Natural killer cell (primary cell): Measurements from ENCODE around the gene MPO. TPM values are rescaled to one million over a fixed set of nuclear protein-coding genes. Genes with fewer than 3 reads are reported as not detected.

Source experiments
- ATAC-seq, 3 donors: fragments of 150-1000 bp in 2 of 3; fragments of 200-7000 bp in 1 of 3; cut with Tn5 transposase; 1 replicate in 1 of 3; 2 replicates in 2 of 3; pipeline ENCODE4 v1.10.0; 2021; ENCODE audit warnings: mild to moderate bottlenecking in 2 of 3, moderate library complexity in 2 of 3
- DNase-seq, 2 donors: peaks; one replicate each; pipeline versions ENCODE4 v3.0.0 to v3.0.0-alpha.2; 2013 to 2021; ENCODE audit warnings: mixed read lengths in 1 of 2
- H3K27ac ChIP-seq: one replicate; pipeline ENCODE4 v1.5.1; 2013; ENCODE audit warnings: mild to moderate bottlenecking, low read length
- H3K27me3 ChIP-seq: one replicate; pipeline ENCODE4 v1.6.1; 2013; ENCODE audit warnings: low read length; ENCODE audit not compliant: control insufficient read depth, insufficient read depth
- H3K36me3 ChIP-seq: one replicate; pipeline ENCODE4 v1.6.1; 2013; ENCODE audit warnings: low read length; ENCODE audit not compliant: control insufficient read depth, insufficient read depth
- H3K4me1 ChIP-seq: one replicate; pipeline ENCODE4 v1.6.1; 2013; ENCODE audit warnings: low read length; ENCODE audit not compliant: control insufficient read depth, insufficient read depth
- H3K4me3 ChIP-seq: one replicate; pipeline ENCODE4 v1.5.1; 2013; ENCODE audit warnings: low read length
- H3K9me3 ChIP-seq: one replicate; pipeline ENCODE4 v1.6.1; 2013; ENCODE audit warnings: low read length; ENCODE audit not compliant: control insufficient read depth, insufficient read depth
- H3K27ac Mint-ChIP-seq, 2 donors: one replicate each; pipeline ENCODE4 v1.8.0; 2022; ENCODE audit warnings: mild to moderate bottlenecking in 2 of 2, mixed read lengths in 2 of 2, moderate library complexity in 1 of 2
- H3K27me3 Mint-ChIP-seq, 2 donors: one replicate each; pipeline ENCODE4 v1.8.0; 2022; ENCODE audit warnings: low read depth in 2 of 2, mixed read lengths in 2 of 2
- H3K36me3 Mint-ChIP-seq: one replicate; pipeline ENCODE4 v1.8.0; 2022; ENCODE audit warnings: mixed read lengths
- H3K4me1 Mint-ChIP-seq, 2 donors: one replicate each; pipeline ENCODE4 v1.8.0; 2022; ENCODE audit warnings: mixed read lengths in 2 of 2
- H3K4me3 Mint-ChIP-seq: one replicate; pipeline ENCODE4 v1.8.0; 2022; ENCODE audit warnings: mild to moderate bottlenecking, moderate library complexity, mixed read lengths
- H3K9me3 Mint-ChIP-seq, 2 donors: one replicate each; pipeline ENCODE4 v1.8.0; 2022; ENCODE audit warnings: mixed read lengths in 2 of 2
- WGBS: methylation state at CpG from one replicate; pipeline ENCODE4 v1.1.7; 2013; ENCODE audit warnings: missing lambda C conversion rate; ENCODE audit not compliant: insufficient coverage; 5-methylcytosine and 5-hydroxymethylcytosine counted together
- intact Hi-C: fragments of 100-400 bp; cut with micrococcal nuclease; formaldehyde crosslinking; loops from one replicate; pipeline ENCODE4 v1.14.2; 2022
- total RNA-seq, 4 donors: library from RNA; stranded (reverse); fragments of 120-200 nt in 1 of 4; gene quantifications; one replicate each; pipeline versions ENCODE4 v1.2.3 to v1.2.4, GENCODE V29; 2013 to 2022
- TF ChIP-seq, protein P1 (sequence below): fragments of 200-600 bp; IDR thresholded peaks from one replicate; pipeline ENCODE4 v1.8.0; 2022; ENCODE audit warnings: antibody characterized with exemption

MPO gene
- total RNA-seq, 3 donors from 2014 or later (not counting 1 experiment from before 2014, with no cell fraction given), result 1.8 to 1.9 TPM; not detected in 1

DNA sequence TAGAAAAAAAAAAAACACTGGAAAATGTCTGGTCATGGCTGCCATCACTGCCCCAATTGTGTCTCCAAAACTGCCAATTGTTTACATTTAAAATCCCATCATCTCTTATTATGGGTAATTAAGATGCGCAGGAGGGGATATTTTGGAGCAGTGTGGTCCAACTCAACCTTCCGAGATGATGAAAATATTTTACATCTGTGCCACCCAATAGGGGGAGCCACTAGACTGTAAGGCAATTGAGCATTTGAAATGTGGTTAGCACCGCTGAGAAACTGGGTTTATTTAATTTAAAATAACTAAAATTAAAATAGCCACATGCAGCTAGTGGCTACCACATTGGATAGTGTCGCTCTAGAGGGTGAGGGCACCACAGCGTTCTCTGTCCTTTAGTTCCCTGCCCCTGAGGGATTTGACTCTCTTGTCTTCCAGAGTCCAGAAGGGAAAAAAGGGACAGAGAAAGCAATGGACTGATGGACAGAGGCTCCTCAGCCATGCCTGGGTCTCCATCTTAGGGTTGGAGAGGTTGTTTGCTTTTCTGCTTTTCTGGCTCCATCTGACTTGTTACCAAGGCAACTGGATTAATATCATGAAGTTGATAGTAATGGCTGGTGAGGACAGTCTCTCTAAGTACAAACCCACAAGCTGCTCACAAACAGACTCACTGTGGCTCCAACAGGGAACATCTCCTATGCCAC, 3.5 kb downstream of the MPO start:
- 29% methylated on average over 3 of the region's 5 CpGs for WGBS
- H3K4me1 ChIP-seq, result peaks cover 12% of the 10 kb centered on the region
- ATAC-seq (peak in 2 of 3 donors; percentile 34 to 48), DNase-seq (peak in 1 of 2 donors; percentile 53)
- no peaks in the 10 kb centered on the region for H3K27me3 ChIP-seq
- no peaks in the 10 kb centered on the region for H3K36me3 Mint-ChIP-seq
- H3K27me3 Mint-ChIP-seq, result peaks cover 8 to 18% of the 10 kb centered on the region in 2 donors
- TF ChIP-seq, protein P1, sequence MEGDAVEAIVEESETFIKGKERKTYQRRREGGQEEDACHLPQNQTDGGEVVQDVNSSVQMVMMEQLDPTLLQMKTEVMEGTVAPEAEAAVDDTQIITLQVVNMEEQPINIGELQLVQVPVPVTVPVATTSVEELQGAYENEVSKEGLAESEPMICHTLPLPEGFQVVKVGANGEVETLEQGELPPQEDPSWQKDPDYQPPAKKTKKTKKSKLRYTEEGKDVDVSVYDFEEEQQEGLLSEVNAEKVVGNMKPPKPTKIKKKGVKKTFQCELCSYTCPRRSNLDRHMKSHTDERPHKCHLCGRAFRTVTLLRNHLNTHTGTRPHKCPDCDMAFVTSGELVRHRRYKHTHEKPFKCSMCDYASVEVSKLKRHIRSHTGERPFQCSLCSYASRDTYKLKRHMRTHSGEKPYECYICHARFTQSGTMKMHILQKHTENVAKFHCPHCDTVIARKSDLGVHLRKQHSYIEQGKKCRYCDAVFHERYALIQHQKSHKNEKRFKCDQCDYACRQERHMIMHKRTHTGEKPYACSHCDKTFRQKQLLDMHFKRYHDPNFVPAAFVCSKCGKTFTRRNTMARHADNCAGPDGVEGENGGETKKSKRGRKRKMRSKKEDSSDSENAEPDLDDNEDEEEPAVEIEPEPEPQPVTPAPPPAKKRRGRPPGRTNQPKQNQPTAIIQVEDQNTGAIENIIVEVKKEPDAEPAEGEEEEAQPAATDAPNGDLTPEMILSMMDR, result peak; percentile 46
- H3K36me3 ChIP-seq, result no peaks in the 10 kb centered on the region
- intact Hi-C loops, result loop anchor here (1.0 kb wide), 1 partner anchor 140 kb away; the partner anchor contains the start of gene RNF43
- H3K27ac Mint-ChIP-seq, result no peak overlapping the region
- H3K4me1 Mint-ChIP-seq, result peaks cover 5 to 10% of the 10 kb centered on the region in 2 donors
- H3K9me3 ChIP-seq, result no peaks in the 10 kb centered on the region
- no peak overlapping the region for H3K4me3 ChIP-seq
- no peaks in the 10 kb centered on the region for H3K9me3 Mint-ChIP-seq
- H3K4me3 Mint-ChIP-seq, result no peak overlapping the region
- H3K27ac ChIP-seq, result no peak overlapping the region

DNA sequence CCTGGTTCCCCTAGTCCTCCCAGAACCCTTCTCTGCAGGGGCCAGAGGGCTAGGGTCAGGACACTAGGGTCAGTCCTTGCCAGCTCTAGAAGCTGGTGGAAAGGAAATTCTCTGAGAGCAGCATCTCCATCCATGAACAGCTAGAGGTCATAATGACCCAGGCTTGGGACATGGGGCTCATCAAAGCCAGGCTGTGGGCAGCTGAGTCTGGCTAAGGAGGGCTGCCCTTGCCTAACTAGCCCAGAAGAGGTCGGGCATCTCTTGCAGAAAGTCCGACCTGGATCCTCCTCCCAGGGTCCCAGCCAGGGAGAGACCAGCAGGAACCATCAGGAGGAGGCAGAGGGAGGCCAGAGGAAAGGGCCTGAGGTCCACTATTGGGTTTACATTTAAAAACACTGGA, 4.3 kb downstream of the MPO start:
- peaks cover 5 to 10% of the 10 kb centered on the region in 2 donors for H3K4me1 Mint-ChIP-seq
- ATAC-seq (no peak), DNase-seq (no peak)
- peaks cover 8 to 18% of the 10 kb centered on the region in 2 donors for H3K27me3 Mint-ChIP-seq
- Histone ChIP-seq H3K4me3 (no peak overlapping the region), H3K36me3 (no peaks in the 10 kb centered on the region), H3K4me1 (peaks cover 12% of the 10 kb centered on the region), H3K9me3 (no peaks in the 10 kb centered on the region), H3K27me3 (no peaks in the 10 kb centered on the region), H3K27ac (no peak overlapping the region)
- H3K4me3 Mint-ChIP-seq, result no peak overlapping the region
- TF ChIP-seq, protein P1, result no peak
- WGBS, result 55% methylated on average over 2 of the region's 2 CpGs
- no peak overlapping the region for H3K27ac Mint-ChIP-seq
- intact Hi-C loops, result no loop called here
- no peaks in the 10 kb centered on the region for H3K9me3 Mint-ChIP-seq
- no peaks in the 10 kb centered on the region for H3K36me3 Mint-ChIP-seq

DNA sequence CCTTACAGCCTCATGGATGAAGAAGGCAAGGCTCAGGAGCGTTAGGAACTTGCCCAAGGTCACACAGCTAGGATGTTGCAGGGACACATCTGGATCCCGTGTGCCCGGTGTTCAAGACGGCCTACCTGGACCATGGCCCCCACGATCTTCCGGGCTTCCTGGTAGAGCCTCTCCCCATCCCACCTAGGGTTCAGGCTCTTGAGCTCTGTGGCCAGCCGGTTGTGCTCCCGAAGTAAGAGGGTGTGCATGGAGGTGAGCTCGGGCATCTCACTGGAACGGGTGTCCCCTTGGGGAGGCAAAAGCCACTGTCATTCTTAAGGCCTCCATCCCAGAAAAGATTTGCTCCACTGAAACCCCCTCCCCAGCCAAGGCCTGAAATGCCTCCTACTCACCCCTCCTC, 5.3 kb downstream of the MPO start:
- Histone ChIP-seq H3K4me3 (no peak overlapping the region), H3K36me3 (no peaks in the 10 kb centered on the region), H3K27me3 (no peaks in the 10 kb centered on the region), H3K4me1 (peaks cover 12% of the 10 kb centered on the region), H3K9me3 (no peaks in the 10 kb centered on the region), H3K27ac (no peak overlapping the region)
- Mint-ChIP-seq H3K27me3 (peaks cover 2 to 13% of the 10 kb centered on the region in 2 donors), H3K4me1 (peaks cover 5 to 10% of the 10 kb centered on the region in 2 donors), H3K27ac (no peak overlapping the region), H3K9me3 (no peaks in the 10 kb centered on the region), H3K4me3 (no peak overlapping the region), H3K36me3 (no peaks in the 10 kb centered on the region)
- WGBS, result 93% methylated on average over 10 of the region's 10 CpGs
- ATAC-seq (no peak), DNase-seq (no peak)
- TF ChIP-seq, protein P1, result no peak
- intact Hi-C loops, result no loop called here
